AG09309 (cell line): Measurements from ENCODE around the gene HOOK1.

Source experiments
- DNase-seq: peaks from one replicate; pipeline ENCODE4 v3.0.0-alpha.2; 2010; ENCODE audit warnings: low read depth
- H3K4me3 ChIP-seq: 2 replicates; pipeline ENCODE4 v1.5.1; 2011; ENCODE audit warnings: mild to moderate bottlenecking, low read depth, low read length, moderate library complexity; ENCODE audit not compliant: control insufficient read depth
- CTCF ChIP-seq: IDR thresholded peaks from 2 replicates; pipeline ENCODE4 v1.5.1; 2011; ENCODE audit warnings: mild to moderate bottlenecking, low read depth, low read length, inconsistent platforms; ENCODE audit not compliant: insufficient read depth, control insufficient read depth; ENCODE audit errors: missing control alignments

Gene HOOK1

GRCh38 chr1:59857679-59858354 lies 43.1 kb downstream of the HOOK1 start:
- DNase-seq: no peak
- H3K4me3 ChIP-seq: no peak overlapping the region
- TF ChIP-seq CTCF: no peak

GRCh38 chr1:59866462-59866861 lies 51.7 kb downstream of the HOOK1 start:
- no peak for TF ChIP-seq CTCF
- DNase-seq: no peak
- no peak overlapping the region for H3K4me3 ChIP-seq

- no peak overlapping the region for H3K4me3 ChIP-seq
- DNase-seq: no peak
- TF ChIP-seq CTCF: no peak
Observed at GRCh38 chr1:59871746-59872145, 57.0 kb downstream of the HOOK1 start.

- no peak for DNase-seq
- H3K4me3 ChIP-seq: no peak overlapping the region
- TF ChIP-seq CTCF: no peak
Observed at GRCh38 chr1:59877108-59877682, 62.4 kb downstream of the HOOK1 start.

- TF ChIP-seq CTCF: no peak
- H3K4me3 ChIP-seq: no peak overlapping the region
- no peak for DNase-seq
Observed at GRCh38 chr1:59878370-59878769, 63.6 kb downstream of the HOOK1 start.

GRCh38 chr1:59879574-59879973 lies 64.8 kb downstream of the HOOK1 start:
- peak; percentile 23 for DNase-seq
- H3K4me3 ChIP-seq: no peak overlapping the region
- TF ChIP-seq CTCF: peak; percentile 58
